ENCODE results near the gene A2ML1. TPM values are rescaled to one million over a fixed set of nuclear protein-coding genes. Genes with fewer than 3 reads are reported as not detected.

Gene A2ML1
- total RNA-seq, 1 donor from 2014 or later, result not detected

DNA sequence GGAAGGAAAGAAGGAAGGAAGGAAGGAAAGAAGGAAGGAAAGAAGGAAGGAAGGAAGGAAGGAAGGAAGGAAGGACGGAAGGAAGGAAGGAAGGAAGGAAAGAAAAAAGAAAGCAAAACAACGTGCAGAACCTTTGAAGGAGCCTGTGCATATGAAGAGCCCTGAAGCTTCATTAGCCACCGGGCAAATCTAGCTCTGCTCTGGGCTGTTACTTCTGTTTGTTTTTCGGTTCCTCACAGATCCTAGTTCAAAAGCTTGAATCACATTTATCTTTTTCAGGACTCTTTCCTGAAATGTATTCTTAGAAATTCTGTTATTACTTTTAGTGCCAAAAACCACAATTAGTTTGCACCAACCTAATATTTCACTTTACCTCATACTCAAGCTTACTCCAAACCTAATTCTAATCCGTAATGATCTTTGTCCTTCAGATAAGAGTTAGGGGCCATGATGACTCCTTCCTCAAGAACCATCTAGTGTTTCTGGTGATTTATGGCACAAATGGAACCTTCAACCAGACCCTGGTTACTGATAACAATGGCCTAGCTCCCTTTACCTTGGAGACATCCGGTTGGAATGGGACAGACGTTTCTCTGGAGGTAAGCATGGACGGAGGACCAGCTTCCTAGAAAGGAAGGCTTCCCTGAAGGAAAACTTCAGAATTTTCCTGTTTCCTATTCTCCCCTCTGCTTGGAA is 18.7 kb downstream of the A2ML1 start:
- TF ChIP-seq EZH2 (IDR thresholded peaks at IDR 0.05; ENCODE audit: insufficient read depth, low read length), result no peak
- TF ChIP-seq, protein P1, sequence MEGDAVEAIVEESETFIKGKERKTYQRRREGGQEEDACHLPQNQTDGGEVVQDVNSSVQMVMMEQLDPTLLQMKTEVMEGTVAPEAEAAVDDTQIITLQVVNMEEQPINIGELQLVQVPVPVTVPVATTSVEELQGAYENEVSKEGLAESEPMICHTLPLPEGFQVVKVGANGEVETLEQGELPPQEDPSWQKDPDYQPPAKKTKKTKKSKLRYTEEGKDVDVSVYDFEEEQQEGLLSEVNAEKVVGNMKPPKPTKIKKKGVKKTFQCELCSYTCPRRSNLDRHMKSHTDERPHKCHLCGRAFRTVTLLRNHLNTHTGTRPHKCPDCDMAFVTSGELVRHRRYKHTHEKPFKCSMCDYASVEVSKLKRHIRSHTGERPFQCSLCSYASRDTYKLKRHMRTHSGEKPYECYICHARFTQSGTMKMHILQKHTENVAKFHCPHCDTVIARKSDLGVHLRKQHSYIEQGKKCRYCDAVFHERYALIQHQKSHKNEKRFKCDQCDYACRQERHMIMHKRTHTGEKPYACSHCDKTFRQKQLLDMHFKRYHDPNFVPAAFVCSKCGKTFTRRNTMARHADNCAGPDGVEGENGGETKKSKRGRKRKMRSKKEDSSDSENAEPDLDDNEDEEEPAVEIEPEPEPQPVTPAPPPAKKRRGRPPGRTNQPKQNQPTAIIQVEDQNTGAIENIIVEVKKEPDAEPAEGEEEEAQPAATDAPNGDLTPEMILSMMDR (IDR thresholded peaks at IDR 0.05; ENCODE audit: insufficient read depth, low read depth, low read length), result no peak
- no peaks in the 10 kb centered on the region for H3K27me3 ChIP-seq (ENCODE audit: insufficient read depth, low read length)
- H3K4me3 Mint-ChIP-seq (ENCODE audit: unreplicated experiment), result no peak overlapping the region
- H3K9me3 ChIP-seq (ENCODE audit: insufficient read depth, low read depth, low read length), result no peaks in the 10 kb centered on the region
- H3K4me2 ChIP-seq (ENCODE audit: low read length), result no peak overlapping the region
- FAIRE-seq (no peak), DNase-seq (ENCODE audit: low read depth) (no peak)
- no peak overlapping the region for H2AFZ ChIP-seq (ENCODE audit: low read depth, low read length)
- H3K4me1 ChIP-seq (ENCODE audit: insufficient read depth, low read length), result no peaks in the 10 kb centered on the region
- H3K9ac ChIP-seq (ENCODE audit: low read length), result no peak overlapping the region
- no peaks in the 10 kb centered on the region for H3K79me2 ChIP-seq (ENCODE audit: insufficient read depth, low read length)
- no peaks in the 10 kb centered on the region for H3K27me3 Mint-ChIP-seq (ENCODE audit: low read depth, unreplicated experiment)
- no peaks in the 10 kb centered on the region for H4K20me1 ChIP-seq (ENCODE audit: insufficient read depth, low read length)
- H3K36me3 ChIP-seq (ENCODE audit: insufficient read depth, low read length), result no peaks in the 10 kb centered on the region
- no peaks in the 10 kb centered on the region for H3K9me3 Mint-ChIP-seq (ENCODE audit: unreplicated experiment)
- no peak overlapping the region for H3K27ac ChIP-seq (ENCODE audit: low read depth, low read length)
- no peaks in the 10 kb centered on the region for H3K4me1 Mint-ChIP-seq (ENCODE audit: low read depth, unreplicated experiment)
- H3K27ac Mint-ChIP-seq (ENCODE audit: unreplicated experiment), result no peak overlapping the region
- H3K36me3 Mint-ChIP-seq (ENCODE audit: low read depth, unreplicated experiment), result no peaks in the 10 kb centered on the region
- no peak overlapping the region for H3K4me3 ChIP-seq (ENCODE audit: insufficient read depth, low read depth, low read length)

DNA sequence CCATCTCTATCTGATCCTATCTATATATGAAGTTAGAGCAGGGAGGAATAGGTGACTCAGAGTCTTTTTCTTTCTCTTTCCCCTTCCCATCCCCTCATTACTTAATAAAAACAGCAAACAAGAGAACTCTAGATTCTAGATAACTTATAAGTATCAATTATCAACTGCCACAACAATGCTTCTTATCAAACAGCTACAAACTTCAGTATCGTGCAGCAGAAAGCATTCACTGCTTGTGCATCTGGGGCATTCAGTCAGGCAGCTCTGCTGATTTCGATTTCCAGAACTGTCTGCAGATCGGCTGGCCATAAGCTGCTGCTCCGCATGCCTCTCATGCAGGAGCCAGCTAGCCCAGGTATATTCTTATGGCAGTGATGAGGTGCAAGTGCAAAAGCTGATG is 19.4 kb downstream of the A2ML1 start:
- H3K4me1 ChIP-seq (ENCODE audit: insufficient read depth, low read length), result no peaks in the 10 kb centered on the region
- H3K36me3 Mint-ChIP-seq (ENCODE audit: low read depth, unreplicated experiment), result no peaks in the 10 kb centered on the region
- H3K9me3 ChIP-seq (ENCODE audit: insufficient read depth, low read depth, low read length), result no peaks in the 10 kb centered on the region
- H3K27me3 Mint-ChIP-seq (ENCODE audit: low read depth, unreplicated experiment), result no peaks in the 10 kb centered on the region
- H3K36me3 ChIP-seq (ENCODE audit: insufficient read depth, low read length), result no peaks in the 10 kb centered on the region
- H3K9me3 Mint-ChIP-seq (ENCODE audit: unreplicated experiment), result no peaks in the 10 kb centered on the region
- no peaks in the 10 kb centered on the region for H3K4me1 Mint-ChIP-seq (ENCODE audit: low read depth, unreplicated experiment)
- FAIRE-seq (no peak), DNase-seq (ENCODE audit: low read depth) (no peak)
- no peak overlapping the region for H3K27ac Mint-ChIP-seq (ENCODE audit: unreplicated experiment)
- H3K9ac ChIP-seq (ENCODE audit: low read length), result no peak overlapping the region
- no peaks in the 10 kb centered on the region for H3K27me3 ChIP-seq (ENCODE audit: insufficient read depth, low read length)
- no peak overlapping the region for H3K4me3 ChIP-seq (ENCODE audit: insufficient read depth, low read depth, low read length)
- H2AFZ ChIP-seq (ENCODE audit: low read depth, low read length), result no peak overlapping the region
- no peaks in the 10 kb centered on the region for H3K79me2 ChIP-seq (ENCODE audit: insufficient read depth, low read length)
- H3K4me3 Mint-ChIP-seq (ENCODE audit: unreplicated experiment), result no peak overlapping the region
- no peak overlapping the region for H3K4me2 ChIP-seq (ENCODE audit: low read length)
- no peak for TF ChIP-seq EZH2 (IDR thresholded peaks at IDR 0.05; ENCODE audit: insufficient read depth, low read length)
- TF ChIP-seq, protein P1 (IDR thresholded peaks at IDR 0.05; ENCODE audit: insufficient read depth, low read depth, low read length), result no peak
- H3K27ac ChIP-seq (ENCODE audit: low read depth, low read length), result no peak overlapping the region
- H4K20me1 ChIP-seq (ENCODE audit: insufficient read depth, low read length), result no peaks in the 10 kb centered on the region

DNA sequence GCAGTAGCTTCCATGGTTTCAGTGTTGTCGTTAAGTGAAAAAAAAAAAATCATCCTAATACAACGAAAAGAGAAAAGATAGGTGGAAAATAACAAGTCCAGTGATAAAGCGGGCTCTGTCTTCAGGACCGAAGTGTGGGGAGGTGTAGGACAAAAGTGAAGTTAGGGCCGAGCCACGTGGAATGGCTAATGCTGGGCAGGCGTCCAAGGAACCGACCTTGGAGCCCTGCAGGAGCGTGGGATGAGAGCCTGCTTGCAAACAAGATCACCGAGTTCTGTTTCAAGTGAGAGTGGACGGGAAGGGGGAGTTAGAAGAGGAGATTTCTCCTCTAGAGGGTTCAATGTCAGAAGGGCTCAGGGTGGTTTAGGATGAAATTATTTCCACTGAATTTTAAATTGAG is 22.2 kb downstream of the A2ML1 start:
- Histone ChIP-seq H3K4me1 (ENCODE audit: insufficient read depth, low read length) (no peaks in the 10 kb centered on the region), H3K9ac (ENCODE audit: low read length) (no peak overlapping the region), H3K4me2 (ENCODE audit: low read length) (peak overlapping the region; percentile 40), H3K27ac (ENCODE audit: low read depth, low read length) (no peak overlapping the region), H4K20me1 (ENCODE audit: insufficient read depth, low read length) (no peaks in the 10 kb centered on the region), H3K79me2 (ENCODE audit: insufficient read depth, low read length) (no peaks in the 10 kb centered on the region), H2AFZ (ENCODE audit: low read depth, low read length) (peak overlapping the region; percentile 56), H3K36me3 (ENCODE audit: insufficient read depth, low read length) (no peaks in the 10 kb centered on the region), H3K9me3 (ENCODE audit: insufficient read depth, low read depth, low read length) (no peaks in the 10 kb centered on the region), H3K27me3 (ENCODE audit: insufficient read depth, low read length) (no peaks in the 10 kb centered on the region), H3K4me3 (ENCODE audit: insufficient read depth, low read depth, low read length) (no peak overlapping the region)
- H3K36me3 Mint-ChIP-seq (ENCODE audit: low read depth, unreplicated experiment), result no peaks in the 10 kb centered on the region
- no peak overlapping the region for H3K27ac Mint-ChIP-seq (ENCODE audit: unreplicated experiment)
- DNase-seq (ENCODE audit: low read depth) (peak; percentile 18), FAIRE-seq (no peak)
- H3K27me3 Mint-ChIP-seq (ENCODE audit: low read depth, unreplicated experiment), result no peaks in the 10 kb centered on the region
- H3K4me1 Mint-ChIP-seq (ENCODE audit: low read depth, unreplicated experiment), result no peaks in the 10 kb centered on the region
- no peak for TF ChIP-seq EZH2 (IDR thresholded peaks at IDR 0.05; ENCODE audit: insufficient read depth, low read length)
- TF ChIP-seq, protein P1 (IDR thresholded peaks at IDR 0.05; ENCODE audit: insufficient read depth, low read depth, low read length), result no peak
- no peaks in the 10 kb centered on the region for H3K9me3 Mint-ChIP-seq (ENCODE audit: unreplicated experiment)
- H3K4me3 Mint-ChIP-seq (ENCODE audit: unreplicated experiment), result no peak overlapping the region

All from astrocyte (in vitro differentiated cells and primary cell).